SK-N-SH (cell line): ENCODE measurements around the gene KCNN2. TPM values are rescaled to one million over a fixed set of nuclear protein-coding genes. Genes with fewer than 3 reads are reported as not detected.

Experiments used
- CTCF ChIA-PET: fragments of 300-600, 350-600 bp; formaldehyde crosslinking; extraction: SDS; loops from one replicate; lab custom pipeline; 2021; lab: Yijun Ruan, JAX
- POLR2A ChIA-PET: fragments of 350-600 bp; sonication (Branson Sonifier 250); formaldehyde crosslinking; extraction: SDS; loops from one replicate; lab custom pipeline; 2020; ENCODE audit warnings: antibody characterized with exemption, inconsistent platforms; lab: Yijun Ruan, JAX
- DNase-seq: peaks from one replicate; pipeline ENCODE4 v3.0.0; 2012
- H2AFZ ChIP-seq: fragments of 200-600 bp; sonication (generic); 2 replicates; pipeline ENCODE4 v1.8.1; 2016; ENCODE audit warnings: antibody characterized with exemption, mild to moderate bottlenecking, low read depth
- H3F3A ChIP-seq: fragments of 200-600 bp; sonication (generic); replicated peaks from 2 replicates; pipeline ENCODE3; 2016; ENCODE audit warnings: antibody characterized with exemption, mild to moderate bottlenecking; ENCODE audit not compliant: insufficient read depth
- H3K27ac ChIP-seq, 2 experiments: fragments of 200-500 bp in 1 of 2; fragments of 200-600 bp in 1 of 2; sonication (Bioruptor generic) in 1 of 2; sonication (generic), shearing (Covaris generic) in 1 of 2; 2 replicates each; pipeline versions ENCODE4 v1.5.1 to v1.6.1; 2014 to 2016; ENCODE audit warnings: low read depth in 2 of 2, inconsistent platforms in 1 of 2, low read length in 1 of 2, mild to moderate bottlenecking in 1 of 2, mixed read lengths in 1 of 2
- H3K27me3 ChIP-seq: fragments of 200-600 bp; sonication (generic), shearing (Covaris generic); 2 replicates; pipeline ENCODE4 v1.6.1; 2016; ENCODE audit warnings: mixed run types; ENCODE audit not compliant: insufficient read depth
- H3K36me3 ChIP-seq, 2 experiments: fragments of 200-500 bp in 1 of 2; fragments of 200-600 bp in 1 of 2; sonication (Bioruptor generic) in 1 of 2; sonication (generic) in 1 of 2; replicated peaks in 1 of 2; 2 replicates each; pipeline versions ENCODE3 to v1.5.1; 2014 to 2016; ENCODE audit warnings: low read length in 1 of 2, mild to moderate bottlenecking in 1 of 2; ENCODE audit not compliant: insufficient read depth in 2 of 2, control insufficient read depth in 1 of 2
- H3K4me1 ChIP-seq, 2 experiments: fragments of 200-500 bp in 1 of 2; fragments of 200-600 bp in 1 of 2; sonication (Bioruptor generic) in 1 of 2; sonication (generic), shearing (Covaris generic) in 1 of 2; 2 replicates each; pipeline versions ENCODE4 v1.5.1 to v1.6.1; 2014 to 2016; ENCODE audit warnings: low read depth in 1 of 2, low read length in 1 of 2, mixed run types in 1 of 2; ENCODE audit not compliant: insufficient read depth in 2 of 2, control insufficient read depth in 1 of 2
- H3K4me2 ChIP-seq: fragments of 200-600 bp; sonication (generic), shearing (Covaris generic); 2 replicates; pipeline ENCODE4 v1.6.1; 2017; ENCODE audit warnings: mixed run types
- H3K4me3 ChIP-seq, 2 experiments: fragments of 200-500 bp in 1 of 2; fragments of 200-600 bp in 1 of 2; sonication (Bioruptor generic) in 1 of 2; sonication (generic), shearing (Covaris generic) in 1 of 2; 2 replicates each; pipeline versions ENCODE4 v1.5.1 to v1.8.1; 2014 to 2016; ENCODE audit warnings: low read depth in 2 of 2, inconsistent platforms in 1 of 2, low read length in 1 of 2, mild to moderate bottlenecking in 1 of 2, mixed read lengths in 1 of 2, moderate library complexity in 1 of 2
- H3K79me2 ChIP-seq: fragments of 200-600 bp; sonication (generic); 2 replicates; pipeline ENCODE4 v1.8.1; 2017; ENCODE audit warnings: mild to moderate bottlenecking; ENCODE audit not compliant: insufficient read depth
- H3K9ac ChIP-seq: fragments of 200-600 bp; sonication (generic); 2 replicates; pipeline ENCODE4 v1.6.1; 2017; ENCODE audit warnings: mixed run types
- H3K9me2 ChIP-seq: fragments of 200-600 bp; sonication (generic); 2 replicates; pipeline ENCODE4 v1.6.1; 2017; ENCODE audit warnings: mixed run types
- H3K9me3 ChIP-seq: fragments of 200-600 bp; sonication (generic); 2 replicates; pipeline ENCODE4 v1.6.1; 2017; ENCODE audit warnings: mixed run types, mild to moderate bottlenecking, moderate library complexity
- H4K20me1 ChIP-seq: fragments of 200-600 bp; sonication (generic); 2 replicates; pipeline ENCODE4 v1.6.1; 2017; ENCODE audit warnings: mild to moderate bottlenecking, mixed run types; ENCODE audit not compliant: insufficient read depth
- CHD2 ChIP-seq: fragments of 150-350 bp; IDR thresholded peaks from 2 replicates; pipeline ENCODE4 v1.6.1; 2018; ENCODE audit warnings: low read length; ENCODE audit not compliant: partially characterized antibody
- CTCF ChIP-seq: fragments of 200-600 bp; sonication (generic); IDR thresholded peaks from 2 replicates; pipeline ENCODE4 v1.6.1; 2017; ENCODE audit warnings: antibody characterized with exemption, mild to moderate bottlenecking, moderate library complexity
- ELF1 ChIP-seq: IDR thresholded peaks from 2 replicates; pipeline ENCODE4 v1.4.0; 2012
- FOSL2 ChIP-seq: IDR thresholded peaks from 2 replicates; pipeline ENCODE4 v1.4.0; 2012; ENCODE audit warnings: low read depth, mild to moderate bottlenecking, moderate library complexity, borderline replicate concordance
- MEF2A ChIP-seq: IDR thresholded peaks from 2 replicates; pipeline ENCODE4 v1.4.0; 2012; ENCODE audit warnings: low read depth, borderline replicate concordance
- NFIC ChIP-seq: IDR thresholded peaks from 2 replicates; pipeline ENCODE4 v1.4.0; 2012; ENCODE audit warnings: borderline replicate concordance
- NRF1 ChIP-seq: IDR thresholded peaks from 2 replicates; pipeline ENCODE4 v1.6.1; 2012; ENCODE audit warnings: low read depth, mild to moderate bottlenecking, low read length
- POLR2AphosphoS5 ChIP-seq: IDR thresholded peaks from 2 replicates; pipeline ENCODE4 v1.6.1; 2012; ENCODE audit warnings: low read depth, low read length
- RFX5 ChIP-seq: IDR thresholded peaks from 2 replicates; pipeline ENCODE4 v1.6.1; 2012; ENCODE audit warnings: mild to moderate bottlenecking, improper control_type of control experiment, low read length
- RXRA ChIP-seq: IDR thresholded peaks from 2 replicates; pipeline ENCODE4 v1.4.0; 2012; ENCODE audit warnings: low read depth, mild to moderate bottlenecking, borderline replicate concordance
- SIN3A ChIP-seq: IDR thresholded peaks from 2 replicates; pipeline ENCODE4 v1.6.1; 2012; ENCODE audit warnings: low read depth, mild to moderate bottlenecking, low read length, moderate library complexity, borderline replicate concordance
- SMC3 ChIP-seq: IDR thresholded peaks from 2 replicates; pipeline ENCODE4 v1.6.1; 2012; ENCODE audit warnings: low read depth, low read length, improper control_type of control experiment
- TCF12 ChIP-seq: IDR thresholded peaks from 2 replicates; pipeline ENCODE4 v1.4.0; 2012
- TEAD4 ChIP-seq: IDR thresholded peaks from 2 replicates; pipeline ENCODE4 v1.4.0; 2012; ENCODE audit warnings: mild to moderate bottlenecking, borderline replicate concordance; ENCODE audit not compliant: insufficient read depth
- USF2 ChIP-seq: fragments of 150-350 bp; IDR thresholded peaks from 2 replicates; pipeline ENCODE4 v1.6.1; 2017; ENCODE audit warnings: antibody characterized with exemption, low read length, low read depth, borderline replicate concordance
- YY1 ChIP-seq: IDR thresholded peaks from 2 replicates; pipeline ENCODE4 v1.4.0; 2012; ENCODE audit warnings: low read depth, mild to moderate bottlenecking
- ZBTB33 ChIP-seq: IDR thresholded peaks from 2 replicates; pipeline ENCODE4 v1.4.0; 2012; ENCODE audit warnings: low read depth, borderline replicate concordance
- WGBS: methylation state at CpG from one replicate; pipeline ENCODE4 v1.1.6; 2017; ENCODE audit warnings: low lambda C conversion rate; 5-methylcytosine and 5-hydroxymethylcytosine counted together
- polyA plus RNA-seq, 3 experiments: library from polyadenylated mRNA; depleted of rRNA; stranded (reverse); fragments of >200 nt; gene quantifications; 2 replicates each; pipeline ENCODE4 v1.2.3, GENCODE V29; 2012

The KCNN2 gene
- polyA plus RNA-seq, 1 of the 3 experiments (the other 2 are of a cell fraction): not detected

DNA sequence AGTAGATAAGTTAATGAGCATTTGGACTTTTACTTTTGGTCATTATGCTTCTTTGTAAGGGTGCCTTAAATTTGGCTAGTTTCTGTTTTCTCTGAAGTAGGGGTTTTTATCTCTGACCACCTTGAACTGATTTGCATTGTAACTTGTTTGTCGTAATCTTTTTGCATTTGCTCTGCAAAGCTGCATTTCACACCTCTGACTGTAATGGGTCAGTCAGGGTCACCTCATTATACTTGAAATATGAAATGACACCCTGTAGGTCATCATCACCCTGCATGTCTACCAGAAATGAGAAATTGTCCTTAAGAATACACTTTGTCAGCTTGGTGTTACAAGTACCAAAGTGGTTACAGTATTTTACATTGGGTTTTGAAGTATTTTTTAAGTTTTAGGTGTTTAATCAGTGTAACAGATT, 74.0 kb downstream of the KCNN2 start (continued):
- TF ChIP-seq ZBTB33: no peak
- no peak for TF ChIP-seq SMC3
- TF ChIP-seq SIN3A: no peak
- TF ChIP-seq USF2: no peak

- Histone ChIP-seq H3K27me3 (no peaks in the 10 kb centered on the region), H3K4me2 (no peak overlapping the region), H2AFZ (no peak overlapping the region), H3K9me3 (no peaks in the 10 kb centered on the region), H3K27ac (no peak overlapping the region), H3K36me3 (no peaks in the 10 kb centered on the region), H3K9ac (no peak overlapping the region), H3K4me3 (no peak overlapping the region), H3K79me2 (no peaks in the 10 kb centered on the region), H3K9me2 (no peaks in the 10 kb centered on the region), H3F3A (no peaks in the 10 kb centered on the region), H3K4me1 (no peaks in the 10 kb centered on the region), H4K20me1 (no peaks in the 10 kb centered on the region)
- TF ChIP-seq NFIC (no peak), ELF1 (no peak), FOSL2 (no peak), YY1 (no peak), TEAD4 (no peak), POLR2AphosphoS5 (no peak), TCF12 (no peak), USF2 (no peak), SMC3 (no peak), NRF1 (no peak), CTCF (no peak), RFX5 (no peak), MEF2A (no peak), RXRA (no peak), CHD2 (no peak)
- ChIA-PET POLR2A (no interaction called here), CTCF (interaction anchor here (2.1 to 2.2 kb wide), 2 partner anchors 8 to 12 kb away, joined by 8 to 14 read pairs; no protein-coding TSS in a partner anchor)
- WGBS: 0% methylated on average over 2 of the region's 2 CpGs
- no peak for DNase-seq
These were observed 76.1 kb downstream of the KCNN2 start for GRCh38 chr5:114437936-114438335.
